HepG2 (cell line): ENCODE results near the gene CIAO2B. TPM values are rescaled to one million over a fixed set of nuclear protein-coding genes. Genes with fewer than 3 reads are reported as not detected.

Experiments
- ATAC-seq: fragments of 200-7000 bp; cut with Tn5 transposase; 3 replicates; pipeline ENCODE4 v1.9.1; 2020; ENCODE audit warnings: mild to moderate bottlenecking, moderate library complexity
- BruUV-seq: library from RNA; stranded (reverse); fragments of 400-500 nt; replicated peaks from 2 replicates; lab custom pipeline; 2021; lab: Mats Ljungman, UMichigan
- CTCF ChIA-PET: fragments of 300-600 bp; formaldehyde crosslinking; extraction: SDS; loops from one replicate; lab custom pipeline; 2021; ENCODE audit warnings: low total read pairs, inconsistent platforms, low intra/inter-chr PET ratio; lab: Yijun Ruan, JAX
- POLR2A ChIA-PET: fragments of 350-600 bp; sonication (Branson Sonifier 250); formaldehyde crosslinking; loops from one replicate; lab custom pipeline; 2020; ENCODE audit warnings: antibody characterized with exemption, inconsistent platforms; lab: Yijun Ruan, JAX
- DNase-seq: peaks from one replicate; pipeline ENCODE4 v3.0.0-alpha.2; 2015; ENCODE audit warnings: low spot score
- FAIRE-seq: peaks from 3 replicates; lab custom pipeline; 2011; peaks lifted over from hg19 to GRCh38; lab: Jason Lieb, UNC
- H2AFZ ChIP-seq: one replicate; pipeline ENCODE4 v1.6.1; 2011; ENCODE audit warnings: low read length, inconsistent platforms
- H3K27ac ChIP-seq: fragments of 300-600 bp; 3 replicates; pipeline ENCODE4 v1.8.0; 2011; ENCODE audit warnings: mixed run types, mild to moderate bottlenecking, mixed read lengths, low read length, inconsistent platforms; ENCODE audit not compliant: insufficient read depth; ENCODE audit errors: extremely low read length
- H3K27me3 ChIP-seq, 2 experiments: fragments of 200-600 bp in 1 of 2; 2 replicates in 1 of 2; 3 replicates in 1 of 2; pipeline versions ENCODE4 v1.6.0 to v1.8.0; 2011; ENCODE audit warnings: low read length in 2 of 2, mild to moderate bottlenecking in 2 of 2, moderate library complexity in 2 of 2, inconsistent platforms in 1 of 2; ENCODE audit not compliant: insufficient read depth in 2 of 2, control insufficient read depth in 1 of 2
- H3K36me3 ChIP-seq, 2 experiments: fragments of 200-600 bp in 1 of 2; replicated peaks in 1 of 2; 2 replicates in 1 of 2; 3 replicates in 1 of 2; pipeline versions ENCODE4 v1.5.1 to v1.8.0; 2011; ENCODE audit warnings: low read length in 2 of 2, inconsistent platforms in 1 of 2; ENCODE audit not compliant: insufficient read depth in 2 of 2, control insufficient read depth in 1 of 2
- H3K4me1 ChIP-seq: 2 replicates; pipeline ENCODE4 v1.5.1; 2012; ENCODE audit warnings: low read length, inconsistent platforms; ENCODE audit not compliant: insufficient read depth
- H3K4me2 ChIP-seq: 2 replicates; pipeline ENCODE4 v1.6.0; 2011; ENCODE audit warnings: low read depth, low read length, inconsistent platforms
- H3K4me3 ChIP-seq, 3 experiments: fragments of 200-600 bp in 1 of 3; sonication (generic), shearing (Covaris generic) in 1 of 3; replicated peaks in 1 of 3; 2 replicates each; pipeline ENCODE4 v1.5.1; 2011 to 2016; ENCODE audit warnings: low read length in 3 of 3, inconsistent platforms in 2 of 3, low read depth in 2 of 3, mild to moderate bottlenecking in 2 of 3, control low read depth in 1 of 3, mixed read lengths in 1 of 3; ENCODE audit not compliant: insufficient read depth in 1 of 3
- H3K79me2 ChIP-seq: one replicate; pipeline ENCODE4 v1.6.1; 2011; ENCODE audit warnings: low read length, inconsistent platforms; ENCODE audit not compliant: insufficient read depth
- H3K9ac ChIP-seq: 2 replicates; pipeline ENCODE4 v1.6.0; 2011; ENCODE audit warnings: mild to moderate bottlenecking, low read depth, low read length, inconsistent platforms; ENCODE audit not compliant: insufficient read depth
- H3K9me3 ChIP-seq: 2 replicates; pipeline ENCODE4 v1.5.1; 2012; ENCODE audit warnings: mild to moderate bottlenecking, low read length
- H4K20me1 ChIP-seq: 2 replicates; pipeline ENCODE4 v1.6.0; 2011; ENCODE audit warnings: inconsistent platforms, mild to moderate bottlenecking, low read length, moderate library complexity; ENCODE audit not compliant: insufficient read depth
- BCL3 ChIP-seq: sonication (generic); formaldehyde crosslinking; IDR thresholded peaks from 2 replicates; pipeline ENCODE4 v1.5.1; 2020; ENCODE audit warnings: mild to moderate bottlenecking, missing genetic modification reagents, moderate library complexity
- CENPBD1 ChIP-seq: sonication (generic); formaldehyde crosslinking; IDR thresholded peaks from 2 replicates; pipeline ENCODE4 v1.8.0; 2022; ENCODE audit warnings: missing genetic modification reagents, low read depth, mild to moderate bottlenecking, borderline replicate concordance
- CREM ChIP-seq, 2 experiments: sonication (generic) in 1 of 2; formaldehyde crosslinking in 1 of 2; IDR thresholded peaks; 2 replicates each; pipeline versions ENCODE4 v1.4.0 to v1.6.1; 2016 to 2020; ENCODE audit warnings: antibody characterized with exemption in 1 of 2, mild to moderate bottlenecking in 1 of 2, missing genetic modification reagents in 1 of 2
- GATAD2A ChIP-seq: IDR thresholded peaks from 2 replicates; pipeline ENCODE4 v1.6.1; 2016
- IKZF5 ChIP-seq: IDR thresholded peaks from 2 replicates; pipeline ENCODE4 v1.6.1; 2018; ENCODE audit warnings: missing genetic modification reagents, mild to moderate bottlenecking, missing compliant biosample characterization
- MYPOP ChIP-seq: sonication (generic); formaldehyde crosslinking; IDR thresholded peaks from 2 replicates; pipeline ENCODE4 v1.8.1; 2023; ENCODE audit warnings: mild to moderate bottlenecking, moderate library complexity, missing genetic modification reagents
- NR2F1 ChIP-seq, 2 experiments: fragments of 450-650 bp in 1 of 2; formaldehyde crosslinking in 1 of 2; IDR thresholded peaks; 2 replicates each; pipeline versions ENCODE4 v1.5.0 to v1.6.1; 2016 to 2020; ENCODE audit warnings: mild to moderate bottlenecking in 1 of 2, missing compliant biosample characterization in 1 of 2, missing genetic modification reagents in 1 of 2, moderate library complexity in 1 of 2
- PHF21A ChIP-seq: sonication (generic); formaldehyde crosslinking; IDR thresholded peaks from 2 replicates; pipeline ENCODE4 v1.5.0; 2020; ENCODE audit warnings: mild to moderate bottlenecking, missing genetic modification reagents
- POLR2G ChIP-seq: fragments of 200-400 bp; formaldehyde crosslinking; IDR thresholded peaks from 2 replicates; pipeline ENCODE4 v1.6.1; 2018; ENCODE audit warnings: mild to moderate bottlenecking, low read depth, low read length, moderate library complexity
- SKI ChIP-seq: fragments of 450-650 bp; IDR thresholded peaks from one replicate; pipeline ENCODE4 v1.6.1; 2018; ENCODE audit warnings: mild to moderate bottlenecking; ENCODE audit not compliant: partially characterized antibody
- SMAD9 ChIP-seq: sonication (generic); formaldehyde crosslinking; IDR thresholded peaks from 2 replicates; pipeline ENCODE4 v1.5.1; 2020; ENCODE audit warnings: mild to moderate bottlenecking, missing genetic modification reagents
- SRSF4 ChIP-seq: fragments of 200-400 bp; formaldehyde crosslinking; IDR thresholded peaks from one replicate; pipeline ENCODE4 v1.6.1; 2018; ENCODE audit warnings: mild to moderate bottlenecking, low read depth, low read length, moderate library complexity; ENCODE audit not compliant: poor library complexity, severe bottlenecking
- TCF12 ChIP-seq, 2 experiments: fragments of 450-650 bp in 1 of 2; sonication (generic) in 1 of 2; formaldehyde crosslinking in 1 of 2; IDR thresholded peaks; 2 replicates each; pipeline versions ENCODE4 v1.6.1 to v1.8.0; 2017 to 2022; ENCODE audit warnings: antibody characterized with exemption in 1 of 2, mild to moderate bottlenecking in 1 of 2, missing genetic modification reagents in 1 of 2, moderate library complexity in 1 of 2
- THAP8 ChIP-seq: sonication (generic); formaldehyde crosslinking; IDR thresholded peaks from 2 replicates; pipeline ENCODE4 v1.5.1; 2020; ENCODE audit warnings: missing genetic modification reagents, mild to moderate bottlenecking, borderline replicate concordance
- ZBTB1 ChIP-seq: sonication (generic); formaldehyde crosslinking; IDR thresholded peaks from 2 replicates; pipeline ENCODE4 v1.4.0; 2020; ENCODE audit warnings: missing genetic modification reagents, borderline replicate concordance
- ZFP36L1 ChIP-seq: sonication (generic); formaldehyde crosslinking; IDR thresholded peaks from 2 replicates; pipeline ENCODE4 v1.8.0; 2022; ENCODE audit warnings: mild to moderate bottlenecking, missing genetic modification reagents, moderate library complexity
- ZNF207 ChIP-seq: fragments of 450-650 bp; IDR thresholded peaks from 2 replicates; pipeline ENCODE4 v1.6.1; 2016; ENCODE audit warnings: antibody characterized with exemption, borderline replicate concordance
- ZNF354B ChIP-seq: sonication (generic); formaldehyde crosslinking; IDR thresholded peaks from 2 replicates; pipeline ENCODE4 v1.8.0; 2022; ENCODE audit warnings: mild to moderate bottlenecking, missing genetic modification reagents
- ZNF670 ChIP-seq: sonication (generic); formaldehyde crosslinking; IDR thresholded peaks from 2 replicates; pipeline ENCODE4 v1.8.0; 2022; ENCODE audit warnings: mild to moderate bottlenecking, missing genetic modification reagents, borderline replicate concordance
- WGBS: methylation state at CpG from one replicate; pipeline ENCODE4 v1.1.6; 2017; ENCODE audit warnings: low lambda C conversion rate; 5-methylcytosine and 5-hydroxymethylcytosine counted together
- in situ Hi-C: cut with HindIII; loops from 2 replicates; pipeline ENCODE4 v1.10.0; 2017; ENCODE audit warnings: low pct_unique_long_range_greater_than_20kb; ENCODE audit not compliant: extremely low pct_ligation_motif_present
- intact Hi-C: fragments of 100-400 bp; cut with micrococcal nuclease; formaldehyde crosslinking; loops from one replicate; pipeline ENCODE4 v1.10.0; 2022; ENCODE audit not compliant: unreplicated experiment
- polyA plus RNA-seq, 8 experiments: library from polyadenylated mRNA; depleted of rRNA in 3 of 8; stranded (reverse) in 7 of 8; unstranded in 1 of 8; fragments of >200 nt; fragmentation: Illumina TruSeq in 4 of 8; extraction: Trizol in 4 of 8; gene quantifications; 2 replicates each; pipeline versions ENCODE4 v1.2.1 to v1.2.3, GENCODE V29; 2011 to 2016; ENCODE audit warnings: low read depth in 4 of 8, missing spikeins in 1 of 8, mixed read lengths in 1 of 8; ENCODE audit not compliant: insufficient read depth in 1 of 8
- total RNA-seq, 5 experiments: library from RNA; depleted of rRNA; stranded (reverse); fragments of >200 nt; fragmentation: Illumina TruSeq; extraction: Trizol; gene quantifications; 2 replicates each; pipeline ENCODE4 v1.2.3, GENCODE V29; 2016; ENCODE audit warnings: low read depth in 1 of 5

Gene CIAO2B
- total and polyA plus RNA-seq, 2 of the 13 experiments (the other 11 are each of a cell fraction or from before 2014, with no cell fraction given): 157 to 293 TPM

GRCh38 chr16:66946974-66947301 lies 12.7 kb upstream of the CIAO2B start:
- Histone ChIP-seq H3K27me3 (peaks cover 4 to 24% of the 10 kb centered on the region in 2 experiments; a peak in 4 of 5 replicates), H3K36me3 (peaks cover 4 to 20% of the 10 kb centered on the region in 2 experiments; a peak in 4 of 5 replicates), H3K4me3 (no peak overlapping the region), H4K20me1 (no peaks in the 10 kb centered on the region; the same call in 1 of the 2 replicates), H3K9me3 (0 out of 2 replicates have a peak, but pooled peaks cover 5% of the 10 kb centered on the region), H3K4me2 (peak overlapping the region; percentile 75), H3K27ac (no peak overlapping the region), H3K79me2 (no peaks in the 10 kb centered on the region), H3K4me1 (peaks cover 34% of the 10 kb centered on the region), H2AFZ (no peak overlapping the region), H3K9ac (no peak overlapping the region)
- POLR2A ChIA-PET: no interaction called here
- CTCF ChIA-PET: interaction anchor here (0.9 to 2.1 kb wide), 4 partner anchors 13 to 239 kb away, joined by 3 to 17 read pairs (median 4); no protein-coding TSS in a partner anchor
- ATAC-seq (no peak), DNase-seq (no peak), FAIRE-seq (no peak)
- in situ Hi-C loops: no loop called here
- intact Hi-C loops: loop anchor here (1.0 kb wide), 2 partner anchors 10 to 52 kb away; no protein-coding TSS in a partner anchor
- WGBS: 11% methylated on average over 5 of the region's 5 CpGs
- BruUV-seq: no TSS peak
- no peak for TF ChIP-seq SKI
- TF ChIP-seq BCL3 (CRISPR knock-in tag): 0 out of 2 replicates have a peak, but pooled peaks have one; percentile 0
- 0 out of 2 replicates have a peak, but pooled peaks have one; percentile 11 for TF ChIP-seq CREM (IDR thresholded peaks at IDR 0.05)
- no peak for TF ChIP-seq CREM (CRISPR knock-in tag; IDR thresholded peaks at IDR 0.05)
- TF ChIP-seq ZNF354B: no peak
- no peak for TF ChIP-seq POLR2G
- TF ChIP-seq NR2F1 (CRISPR knock-in tag; IDR thresholded peaks at IDR 0.05): 0 out of 4 replicates have a peak, but pooled peaks of 1 of the 2 experiments have one; percentile 15
- TF ChIP-seq TCF12 (IDR thresholded peaks at IDR 0.05): no peak
- TF ChIP-seq TCF12 (CRISPR knock-in tag; IDR thresholded peaks at IDR 0.05): no peak
- TF ChIP-seq ZNF670 (CRISPR knock-in tag): no peak
- TF ChIP-seq ZNF207: no peak
- 0 out of 2 replicates have a peak, but pooled peaks have one; percentile 13 for TF ChIP-seq PHF21A (CRISPR knock-in tag)
- TF ChIP-seq CENPBD1 (CRISPR knock-in tag): no peak
- no peak for TF ChIP-seq GATAD2A (CRISPR knock-in tag)
- 0 out of 2 replicates have a peak, but pooled peaks have one; percentile 39 for TF ChIP-seq SMAD9 (CRISPR knock-in tag)
- TF ChIP-seq THAP8: no peak
- no peak for TF ChIP-seq ZBTB1 (CRISPR knock-in tag)
- TF ChIP-seq SRSF4: no peak
- TF ChIP-seq IKZF5 (CRISPR knock-in tag): no peak
- TF ChIP-seq ZFP36L1: 0 out of 2 replicates have a peak, but pooled peaks have one; percentile 6
- 0 out of 2 replicates have a peak, but pooled peaks have one; percentile 54 for TF ChIP-seq MYPOP (CRISPR knock-in tag)
